ENCODE data around the gene ARL17A.
"Not testable (repeated sequence)": the region's sequence is repeated elsewhere in the genome, so short reads cannot be mapped to it uniquely, and the experiment has no call there.

DNA sequence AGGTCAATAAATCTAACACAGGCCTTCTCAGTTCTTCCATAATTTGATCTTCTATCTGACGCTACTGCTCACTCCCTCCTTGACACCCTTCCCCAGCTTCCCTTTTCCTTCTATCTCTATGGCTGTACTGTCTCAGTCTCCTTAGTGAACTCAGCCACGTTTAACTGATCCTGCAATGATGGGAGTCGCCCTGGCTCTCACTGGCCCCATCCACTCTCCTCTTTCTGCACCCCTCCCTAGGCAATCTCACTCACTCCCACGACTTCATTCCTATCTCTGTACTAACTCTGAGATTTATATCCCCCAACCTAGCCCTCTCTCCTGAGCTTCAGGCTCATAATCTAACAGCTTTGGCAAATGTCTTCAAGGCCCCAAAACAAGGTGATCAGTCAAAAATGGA lies 7.7 kb downstream of the ARL17A start:
- TF ChIP-seq POLR2AphosphoS5, POLR2A (IDR thresholded peaks at IDR 0.05): not testable (repeated sequence)

All from breast epithelium (tissue), 3 donors.